Spleen (tissue), 11 donors: ENCODE results near the gene RNASET2. TPM values are rescaled to one million over a fixed set of nuclear protein-coding genes. Genes with fewer than 3 reads are reported as not detected.
A peak's percentile ranks its signal among the peaks of the same experiment; 100 is the strongest.

ENCODE experiments used
- DNase-seq: peaks from one replicate; pipeline ENCODE4 v3.0.0-alpha.2; 2020
- H3K27ac ChIP-seq, 8 donors: fragments of 200-600 bp; sonication (generic) in 7 of 8; 1 replicate in 4 of 8; 2 replicates in 4 of 8; pipeline versions ENCODE4 v1.5.0 to v1.8.0; 2016 to 2021; ENCODE audit warnings: inconsistent platforms in 4 of 8, mild to moderate bottlenecking in 4 of 8, moderate library complexity in 1 of 8
- H3K27me3 ChIP-seq, 7 donors: fragments of 200-600 bp; sonication (generic) in 6 of 7; replicated peaks in 1 of 7; 1 replicate in 4 of 7; 2 replicates in 3 of 7; pipeline versions ENCODE4 v1.5.0 to v1.8.0; 2016 to 2021; ENCODE audit warnings: inconsistent platforms in 3 of 7, mild to moderate bottlenecking in 1 of 7
- H3K36me3 ChIP-seq, 6 donors: fragments of 200-600 bp; sonication (generic) in 5 of 6; 1 replicate in 4 of 6; 2 replicates in 2 of 6; pipeline versions ENCODE4 v1.5.0 to v1.8.0; 2016 to 2021; ENCODE audit warnings: inconsistent platforms in 2 of 6
- H3K4me1 ChIP-seq, 6 donors: fragments of 200-600 bp; sonication (generic) in 5 of 6; 1 replicate in 3 of 6; 2 replicates in 3 of 6; pipeline versions ENCODE4 v1.5.0 to v1.8.0; 2016 to 2021; ENCODE audit warnings: inconsistent platforms in 3 of 6
- H3K4me3 ChIP-seq, 8 donors: fragments of 200-600 bp; sonication (generic) in 7 of 8; 1 replicate in 4 of 8; 2 replicates in 4 of 8; pipeline versions ENCODE4 v1.5.0 to v1.8.0; 2016 to 2021; ENCODE audit warnings: inconsistent platforms in 4 of 8, mild to moderate bottlenecking in 4 of 8, moderate library complexity in 2 of 8
- H3K9me3 ChIP-seq, 8 donors: fragments of 200-600 bp; sonication (generic) in 7 of 8; 1 replicate in 4 of 8; 2 replicates in 4 of 8; pipeline versions ENCODE4 v1.5.0 to v1.8.0; 2016 to 2021; ENCODE audit warnings: inconsistent platforms in 4 of 8
- POLR2A ChIP-seq, 3 donors: fragments of 450-650 bp; IDR thresholded peaks; one replicate each; pipeline ENCODE4 v1.5.1; 2017; ENCODE audit warnings: antibody characterized with exemption in 3 of 3, mild to moderate bottlenecking in 1 of 3
- POLR2AphosphoS5 ChIP-seq, 3 donors: sonication (generic); formaldehyde crosslinking; IDR thresholded peaks; one replicate each; pipeline ENCODE4 v1.5.1; 2017; ENCODE audit warnings: antibody characterized with exemption in 3 of 3
- WGBS, 5 donors: extraction: QIAGEN DNeasy Blood & Tissue Kit in 3 of 5; methylation state at CpG; one replicate each; pipeline versions ENCODE4 v1.1.5 to v1.1.7; 2013 to 2018; 5-methylcytosine and 5-hydroxymethylcytosine counted together
- intact Hi-C: fragments of 100-400 bp; cut with DNase I; formaldehyde crosslinking; loops from one replicate; pipeline ENCODE4 v1.15.0; 2023; ENCODE audit warnings: low total_unique reads
- polyA plus RNA-seq, 3 donors: library from polyadenylated mRNA; stranded (reverse); fragments of 200-250 nt; gene quantifications; one replicate each; pipeline ENCODE4 v1.2.1, GENCODE V29; 2013
- total RNA-seq, 7 donors: library from RNA; depleted of rRNA in 3 of 7; stranded (reverse); fragments of >200 nt in 3 of 7; fragmentation: NEBNext Ultra II Directional in 4 of 7; extraction: Animal tissue kit (Norgen Biotek cat#: 25700) in 4 of 7; gene quantifications; one replicate each; pipeline versions ENCODE4 v1.1.0 to v1.2.1, GENCODE V29; 2016 to 2021
- TF ChIP-seq, protein P1 (sequence below), 11 experiments: fragments of 200-600 bp in 7 of 11; fragments of 450-650 bp in 4 of 11; sonication (generic) in 4 of 11; IDR thresholded peaks in 8 of 11; conservative IDR thresholded peaks in 3 of 11; 1 replicate in 7 of 11; 2 replicates in 4 of 11; pipeline versions ENCODE4 v1.4.0 to v1.8.0; 2016 to 2021; ENCODE audit warnings: antibody characterized with exemption in 11 of 11, inconsistent platforms in 4 of 11, mild to moderate bottlenecking in 1 of 11
- donor health status: healthy with polysubstance abuse.
- donor health status: DM: no; HTN: no; CAD: no; lungs with moderate emphysema.
- donor health status: DM: no; HTN: no; CAD: no.
- donor health status: Bipolar disorder and iron deficiency.
- donor health status: healthy.
- donor health status: DM: no; HTN: no; CAD: no.
- donor health status: DM: yes; HTN: yes; CAD: no.

The RNASET2 gene
- total and polyA plus RNA-seq, 10 donors, result 242 to 676 (median 362) TPM

DNA sequence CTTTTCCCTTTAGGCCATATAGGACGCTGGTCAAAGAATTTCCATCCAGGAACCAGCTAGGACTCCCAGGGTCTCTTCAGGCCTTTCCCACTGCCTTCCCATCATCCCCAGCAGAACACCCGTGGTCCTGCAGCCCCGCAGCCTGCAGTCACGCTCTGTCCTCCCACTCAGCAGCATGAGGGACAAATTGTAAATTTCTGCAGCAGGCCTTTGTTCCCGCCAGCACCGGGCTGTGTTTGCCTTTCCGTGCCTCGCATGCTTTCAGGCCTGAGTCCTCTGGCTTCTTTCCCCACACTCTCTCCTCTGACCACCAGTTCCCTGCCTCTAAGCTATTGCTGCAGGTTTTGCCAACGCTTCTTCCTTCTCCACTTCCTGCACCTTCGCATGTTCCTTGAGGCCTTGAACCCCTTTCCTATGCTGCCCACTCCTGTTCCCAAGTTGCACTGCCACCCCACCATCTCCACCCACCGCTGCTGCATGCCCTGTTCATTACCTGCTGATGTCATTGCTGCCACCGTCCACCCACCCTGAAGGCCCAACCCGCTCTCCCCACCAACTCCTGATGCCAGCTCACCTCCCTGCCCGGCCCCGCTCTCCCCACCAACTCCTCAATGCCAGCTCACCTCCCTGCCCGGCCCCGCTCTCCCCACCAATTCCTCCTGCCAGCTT, 49.8 kb downstream of the RNASET2 start:
- WGBS, 5 donors, result 84 to 89% (median 87%) methylated on average over 17 of the region's 17 CpGs
- Histone ChIP-seq H3K9me3 (peaks cover 0 to 4% (median 0%) of the 10 kb centered on the region in 8 donors), H3K36me3 (no peaks in the 10 kb centered on the region), H3K4me1 (peaks cover 5 to 54% (median 30%) of the 10 kb centered on the region in 6 donors), H3K27me3 (peaks cover 0 to 6% (median 0%) of the 10 kb centered on the region in 7 donors), H3K27ac (no peak overlapping the region), H3K4me3 (no peak overlapping the region)
- TF ChIP-seq POLR2A (IDR thresholded peaks at IDR 0.05) (no peak), POLR2AphosphoS5 (IDR thresholded peaks at IDR 0.05) (no peak)
- TF ChIP-seq, protein P1, sequence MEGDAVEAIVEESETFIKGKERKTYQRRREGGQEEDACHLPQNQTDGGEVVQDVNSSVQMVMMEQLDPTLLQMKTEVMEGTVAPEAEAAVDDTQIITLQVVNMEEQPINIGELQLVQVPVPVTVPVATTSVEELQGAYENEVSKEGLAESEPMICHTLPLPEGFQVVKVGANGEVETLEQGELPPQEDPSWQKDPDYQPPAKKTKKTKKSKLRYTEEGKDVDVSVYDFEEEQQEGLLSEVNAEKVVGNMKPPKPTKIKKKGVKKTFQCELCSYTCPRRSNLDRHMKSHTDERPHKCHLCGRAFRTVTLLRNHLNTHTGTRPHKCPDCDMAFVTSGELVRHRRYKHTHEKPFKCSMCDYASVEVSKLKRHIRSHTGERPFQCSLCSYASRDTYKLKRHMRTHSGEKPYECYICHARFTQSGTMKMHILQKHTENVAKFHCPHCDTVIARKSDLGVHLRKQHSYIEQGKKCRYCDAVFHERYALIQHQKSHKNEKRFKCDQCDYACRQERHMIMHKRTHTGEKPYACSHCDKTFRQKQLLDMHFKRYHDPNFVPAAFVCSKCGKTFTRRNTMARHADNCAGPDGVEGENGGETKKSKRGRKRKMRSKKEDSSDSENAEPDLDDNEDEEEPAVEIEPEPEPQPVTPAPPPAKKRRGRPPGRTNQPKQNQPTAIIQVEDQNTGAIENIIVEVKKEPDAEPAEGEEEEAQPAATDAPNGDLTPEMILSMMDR (IDR thresholded peaks at IDR 0.05 in 8 of 11, conservative IDR thresholded peaks at IDR 0.05 in 3 of 11), result no peak
- intact Hi-C loops, result no loop called here
- peak; percentile 71 for DNase-seq

DNA sequence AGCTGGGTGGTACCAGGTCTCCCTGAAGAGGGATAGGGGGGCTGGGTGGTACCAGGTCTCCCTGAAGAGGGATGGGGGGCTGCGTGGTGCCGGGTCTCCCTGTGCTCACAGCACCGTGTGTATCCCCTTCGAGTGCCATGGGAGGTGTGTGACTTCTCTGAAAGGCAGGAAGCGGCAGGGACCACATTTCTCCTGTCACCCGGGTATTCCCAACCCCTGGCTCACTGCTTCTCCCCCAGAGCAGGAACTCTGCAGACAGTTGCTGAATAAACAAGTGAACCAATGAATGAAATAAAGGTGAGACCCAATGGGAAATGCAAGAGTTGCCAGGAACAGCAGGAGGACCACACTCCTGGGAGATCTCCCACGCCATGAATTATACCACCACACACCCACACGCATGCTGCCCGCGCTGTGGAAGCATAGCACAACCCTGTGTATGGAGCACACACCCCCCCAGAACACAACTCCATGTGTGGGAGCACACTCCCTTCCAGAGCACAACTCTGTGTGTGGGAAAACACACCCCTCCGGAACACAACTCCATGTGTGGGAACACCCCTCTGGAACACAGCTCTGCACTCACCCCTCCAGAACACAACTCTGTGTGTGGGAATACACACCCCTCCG, 50.7 kb downstream of the RNASET2 start:
- Histone ChIP-seq H3K27me3 (peaks cover 0 to 6% (median 0%) of the 10 kb centered on the region in 7 donors), H3K9me3 (peaks cover 0 to 4% (median 0%) of the 10 kb centered on the region in 8 donors), H3K36me3 (no peaks in the 10 kb centered on the region), H3K27ac (no peak overlapping the region), H3K4me1 (peaks cover 5 to 48% (median 30%) of the 10 kb centered on the region in 6 donors), H3K4me3 (no peak overlapping the region)
- WGBS, 5 donors, result 82 to 94% (median 90%) methylated on average over 11 to 12 of the region's 12 CpGs
- intact Hi-C loops, result no loop called here
- no peak for TF ChIP-seq POLR2AphosphoS5 (IDR thresholded peaks at IDR 0.05)
- TF ChIP-seq, protein P1 (IDR thresholded peaks at IDR 0.05 in 8 of 11, conservative IDR thresholded peaks at IDR 0.05 in 3 of 11), result no peak
- no peak for TF ChIP-seq POLR2A (IDR thresholded peaks at IDR 0.05)
- no peak for DNase-seq

DNA sequence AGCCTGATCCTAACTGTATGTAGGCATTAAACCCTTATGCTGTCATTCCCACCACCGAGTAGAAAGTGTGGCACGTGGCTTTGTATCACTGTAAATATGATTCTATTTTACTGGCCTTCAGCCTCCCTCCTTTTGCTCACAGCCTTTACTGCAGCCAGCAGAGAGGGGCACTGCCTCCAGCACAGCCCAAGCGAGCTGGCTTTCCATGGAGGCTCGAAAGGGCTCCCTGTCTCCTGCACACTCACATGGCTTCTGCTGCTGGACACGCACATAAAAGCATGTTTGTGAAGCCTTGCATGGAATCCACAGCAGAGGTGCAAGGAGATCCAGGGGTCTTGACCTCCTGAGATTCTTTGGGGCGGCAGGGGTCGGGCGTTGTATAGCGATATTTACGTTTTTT, 51.3 kb downstream of the RNASET2 start:
- H3K4me3 ChIP-seq, result no peak overlapping the region
- no peak for TF ChIP-seq POLR2AphosphoS5 (IDR thresholded peaks at IDR 0.05)
- TF ChIP-seq, protein P1 (IDR thresholded peaks at IDR 0.05 in 8 of 11, conservative IDR thresholded peaks at IDR 0.05 in 3 of 11), result no peak
- no peak for TF ChIP-seq POLR2A (IDR thresholded peaks at IDR 0.05)
- no peaks in the 10 kb centered on the region for H3K36me3 ChIP-seq
- peaks cover 0 to 6% (median 0%) of the 10 kb centered on the region in 7 donors for H3K27me3 ChIP-seq
- no peak overlapping the region for H3K27ac ChIP-seq
- intact Hi-C loops, result no loop called here
- DNase-seq, result no peak
- H3K4me1 ChIP-seq, result peaks cover 5 to 48% (median 30%) of the 10 kb centered on the region in 6 donors
- WGBS, 5 donors, result 75 to 89% (median 83%) methylated on average over 10 of the region's 10 CpGs
- peaks cover 0 to 4% (median 0%) of the 10 kb centered on the region in 8 donors for H3K9me3 ChIP-seq

DNA sequence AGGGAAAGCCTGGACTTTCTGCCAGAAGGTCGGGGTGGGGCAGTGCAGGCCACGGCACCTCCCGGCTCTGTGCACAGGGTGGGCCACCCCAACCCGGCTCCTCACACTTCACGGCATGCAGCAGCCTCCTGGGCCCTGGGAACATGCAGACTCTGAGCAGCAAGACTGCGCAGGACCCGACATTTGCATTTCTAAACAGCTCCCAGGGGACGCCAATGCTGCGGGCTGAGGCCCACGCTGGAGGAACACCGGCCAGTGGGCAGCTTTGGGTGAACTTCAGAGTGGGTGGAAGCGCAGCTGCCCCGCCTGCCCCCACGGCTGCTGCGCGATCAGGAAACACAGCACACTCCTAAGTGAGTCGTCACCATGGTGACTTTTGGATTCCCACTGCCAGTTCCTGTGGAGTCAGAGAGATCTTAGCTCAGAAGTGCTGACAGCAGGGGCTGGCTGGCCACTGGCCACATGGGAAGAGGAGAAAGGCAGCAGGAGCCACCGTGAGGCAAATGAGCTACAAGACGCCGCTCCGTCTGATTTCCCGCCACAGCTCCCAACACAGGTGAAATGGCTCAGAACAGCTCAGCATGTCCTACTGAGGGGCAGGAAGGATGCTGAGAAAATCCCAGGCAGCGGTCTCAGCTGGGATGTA, 52.1 kb downstream of the RNASET2 start:
- intact Hi-C loops, result no loop called here
- TF ChIP-seq, protein P1 (IDR thresholded peaks at IDR 0.05 in 8 of 11, conservative IDR thresholded peaks at IDR 0.05 in 3 of 11), result no peak
- peak in 1 of 3 donors; percentile 29 for TF ChIP-seq POLR2AphosphoS5 (IDR thresholded peaks at IDR 0.05)
- Histone ChIP-seq H3K4me3 (peak overlapping the region in 1 of 8 donors; percentile 32), H3K27me3 (peaks cover 0 to 6% (median 0%) of the 10 kb centered on the region in 7 donors), H3K9me3 (peaks cover 0 to 4% (median 0%) of the 10 kb centered on the region in 8 donors), H3K27ac (no peak overlapping the region), H3K36me3 (no peaks in the 10 kb centered on the region), H3K4me1 (peaks cover 5 to 47% (median 30%) of the 10 kb centered on the region in 6 donors)
- 44 to 72% (median 62%) methylated on average over 13 to 23 of the region's 23 CpGs for WGBS, 5 donors
- peak; percentile 76 for DNase-seq
